Activated CD4-positive, alpha-beta T cell treated with anti-CD3 and anti-CD28 coated beads, Interleukin-2, Interleukin-6, amounts not matched to agents 100 ng/mL and 50 ng/mL, durations not matched to agents 16 hours and 8 hours (primary cell): ENCODE data around the gene WBP1L.
A peak's percentile ranks its signal among the peaks of the same experiment; 100 is the strongest.
"Not testable (repeated sequence)": the region's sequence is repeated elsewhere in the genome, so short reads cannot be mapped to it uniquely, and the experiment has no call there.

Experiments
- DNase-seq: peaks from one replicate; pipeline ENCODE4 v3.0.0-alpha.2; 2020

Gene WBP1L

DNA sequence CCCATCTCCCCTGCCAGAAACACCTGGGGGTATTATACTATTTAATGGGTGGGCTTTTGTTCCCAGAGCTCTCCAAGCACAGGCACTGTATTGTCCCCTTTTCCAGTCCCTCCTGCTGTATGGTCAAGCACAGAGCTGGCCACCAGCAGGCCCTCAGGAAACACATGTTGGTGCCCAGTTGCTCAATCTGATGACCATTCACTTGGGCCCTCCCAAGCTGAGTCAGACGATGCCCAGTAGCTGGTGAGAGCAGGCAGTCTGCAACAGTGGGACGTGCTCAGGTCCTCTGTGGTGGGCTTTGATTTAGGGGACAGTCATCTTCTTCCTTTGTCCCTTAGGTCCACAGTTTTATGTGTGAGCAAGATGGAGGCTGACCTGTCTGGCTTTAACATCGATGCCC lies 17.5 kb upstream of the WBP1L start:
- no peak for DNase-seq

DNA sequence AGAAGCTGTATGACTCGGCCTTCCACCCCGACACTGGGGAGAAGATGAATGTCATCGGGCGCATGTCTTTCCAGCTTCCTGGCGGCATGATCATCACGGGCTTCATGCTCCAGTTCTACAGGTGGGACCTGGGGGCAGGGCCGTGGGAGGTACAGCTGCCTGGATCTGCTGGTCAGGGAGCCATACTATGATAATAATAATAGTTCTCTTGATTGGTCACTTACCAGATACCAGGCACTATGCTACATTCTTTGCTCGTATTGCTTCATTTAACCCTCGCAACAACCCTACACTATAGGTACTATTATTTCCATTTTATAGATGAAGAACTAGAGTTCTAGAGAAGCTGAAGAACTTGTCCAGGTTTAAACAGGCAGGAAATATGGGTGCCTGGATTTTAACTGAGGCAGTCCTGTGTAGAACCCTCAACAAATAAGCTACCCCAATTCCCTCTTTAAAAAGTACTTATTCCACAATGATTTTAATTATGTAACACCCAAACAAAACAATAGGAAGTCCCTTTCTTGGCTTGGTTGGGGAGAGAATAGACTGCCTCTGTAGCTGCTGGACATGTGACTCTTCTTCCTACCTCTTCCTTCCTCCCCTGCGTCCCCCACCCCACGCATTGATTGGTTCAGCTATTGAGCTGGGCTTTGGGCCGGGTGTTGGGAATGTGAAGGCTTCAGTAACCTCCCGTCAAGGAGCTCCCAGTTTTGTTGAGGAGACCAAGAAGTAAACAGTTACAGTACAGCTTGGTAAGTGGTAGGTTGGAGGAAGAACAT lies 16.5 kb upstream of the WBP1L start:
- DNase-seq, result no peak

DNA sequence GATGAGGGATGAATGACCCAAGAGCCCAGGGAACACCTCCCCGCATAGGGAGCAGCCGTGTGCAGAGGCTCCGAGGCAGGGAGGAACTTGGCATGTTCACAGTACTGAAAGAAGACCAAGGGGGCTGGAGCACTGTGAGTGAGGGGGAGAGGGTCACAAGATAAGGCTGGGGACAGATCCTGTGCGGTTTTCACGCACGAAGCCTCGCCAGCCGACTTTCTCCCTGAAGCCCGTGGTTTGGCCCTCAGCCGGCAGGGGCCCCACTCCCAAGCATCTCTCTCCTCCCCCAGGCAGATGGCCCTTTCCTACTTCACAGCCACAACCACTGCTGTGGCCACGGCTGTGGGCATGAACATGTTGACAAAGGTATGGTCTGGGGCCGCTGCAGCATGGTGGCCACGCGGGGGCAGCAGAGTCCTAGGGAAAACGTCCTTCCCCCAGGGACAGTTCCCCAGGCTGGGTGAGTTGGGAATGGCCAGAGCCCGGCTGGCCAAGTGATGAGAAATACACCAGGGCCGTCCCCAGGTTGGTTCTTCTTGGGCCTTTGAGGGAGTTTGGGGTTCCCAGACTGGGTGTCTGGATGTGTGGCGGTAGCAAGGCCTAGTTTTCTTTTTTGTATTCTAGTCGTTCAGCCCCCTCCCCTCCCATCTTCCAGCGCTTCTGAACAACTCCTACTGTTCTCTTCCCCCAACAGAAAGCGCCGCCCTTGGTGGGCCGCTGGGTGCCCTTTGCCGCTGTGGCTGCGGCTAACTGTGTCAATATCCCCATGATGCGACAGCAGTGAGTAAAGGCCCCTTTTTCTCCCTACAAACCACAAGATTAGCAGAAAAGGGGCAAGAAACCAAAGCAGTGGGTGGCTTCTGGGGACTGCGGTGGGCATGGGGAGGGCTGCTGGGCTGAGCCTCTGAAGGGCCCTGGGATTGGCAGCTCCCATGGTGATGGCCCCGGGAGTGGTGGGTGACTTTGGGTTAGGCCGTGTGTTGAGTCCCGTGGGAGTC lies 14.4 kb upstream of the WBP1L start:
- peak; percentile 61 for DNase-seq

GRCh38 chr10:102731222-102731800 lies 12.4 kb upstream of the WBP1L start:
- DNase-seq, result no peak

DNA sequence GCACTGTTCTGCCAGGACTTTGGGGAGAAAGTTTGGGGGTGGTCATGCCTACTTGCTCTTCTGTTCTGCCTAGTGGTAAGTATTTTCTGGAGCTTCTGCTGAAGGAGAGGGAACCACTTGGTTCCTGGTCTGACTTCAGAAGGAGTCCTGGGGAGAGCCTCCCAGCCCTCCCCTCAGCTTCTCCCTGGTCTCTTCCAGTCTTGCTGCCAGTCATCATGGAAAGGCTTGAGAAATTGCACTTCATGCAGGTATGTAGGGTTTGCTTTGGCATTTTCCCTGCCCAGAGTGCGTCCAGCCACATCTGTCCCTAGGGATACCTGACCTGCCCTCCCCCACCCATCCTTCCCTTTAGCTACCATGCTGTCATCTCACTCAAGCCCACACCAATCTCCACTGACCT lies 11.1 kb upstream of the WBP1L start:
- no peak for DNase-seq

- DNase-seq, result no peak
These were observed 8.6 kb upstream of the WBP1L start for GRCh38 chr10:102735065-102735562.

GRCh38 chr10:102738692-102739121 lies 5.0 kb upstream of the WBP1L start:
- no peak for DNase-seq

GRCh38 chr10:102740229-102740628 lies 3.5 kb upstream of the WBP1L start:
- DNase-seq, result no peak

- no peak for DNase-seq
These were observed 2.0 kb upstream of the WBP1L start for GRCh38 chr10:102741726-102742237.

GRCh38 chr10:102742313-102742712 lies 1.4 kb upstream of the WBP1L start:
- not testable (repeated sequence) for DNase-seq

- DNase-seq, result no peak
These were observed 615 bp upstream of the WBP1L start for GRCh38 chr10:102743078-102743587.

GRCh38 chr10:102744374-102745051 lies 765 bp downstream of the WBP1L start:
- peak; percentile 17 for DNase-seq

GRCh38 chr10:102745157-102745556 lies 1.4 kb downstream of the WBP1L start:
- no peak for DNase-seq

DNA sequence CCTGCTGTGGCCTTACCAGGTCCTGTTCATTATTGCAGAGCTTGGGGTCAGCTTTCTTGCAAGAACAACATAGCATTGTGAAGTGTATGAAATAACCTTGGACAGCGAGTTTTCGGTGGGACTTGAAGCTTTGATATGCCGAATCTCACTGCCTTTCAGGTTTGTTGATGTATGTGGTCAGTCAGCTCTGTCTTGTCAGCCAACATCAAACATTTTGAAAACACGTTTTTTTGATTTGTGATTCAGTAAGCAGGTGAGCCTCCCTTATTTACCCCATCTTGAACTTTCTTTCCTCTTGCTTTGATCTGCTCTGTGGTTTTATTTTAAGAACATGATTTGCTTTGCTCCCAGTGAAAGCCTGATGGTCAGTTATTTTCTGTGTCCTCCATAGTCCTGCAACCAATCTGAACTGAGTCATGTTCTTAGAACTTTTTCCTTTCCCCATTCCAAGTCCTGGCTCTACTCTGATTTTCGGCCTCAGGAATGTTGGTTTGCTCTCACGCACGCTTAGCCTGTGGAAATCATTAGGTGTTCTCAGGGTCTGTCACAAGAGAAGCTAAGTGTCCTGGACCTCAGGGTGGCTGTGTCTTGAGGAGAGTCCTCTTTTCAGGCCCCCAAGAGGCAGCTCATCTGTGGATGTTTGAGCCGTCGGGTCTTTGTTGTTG lies 8.7 kb downstream of the WBP1L start:
- no peak for DNase-seq

DNA sequence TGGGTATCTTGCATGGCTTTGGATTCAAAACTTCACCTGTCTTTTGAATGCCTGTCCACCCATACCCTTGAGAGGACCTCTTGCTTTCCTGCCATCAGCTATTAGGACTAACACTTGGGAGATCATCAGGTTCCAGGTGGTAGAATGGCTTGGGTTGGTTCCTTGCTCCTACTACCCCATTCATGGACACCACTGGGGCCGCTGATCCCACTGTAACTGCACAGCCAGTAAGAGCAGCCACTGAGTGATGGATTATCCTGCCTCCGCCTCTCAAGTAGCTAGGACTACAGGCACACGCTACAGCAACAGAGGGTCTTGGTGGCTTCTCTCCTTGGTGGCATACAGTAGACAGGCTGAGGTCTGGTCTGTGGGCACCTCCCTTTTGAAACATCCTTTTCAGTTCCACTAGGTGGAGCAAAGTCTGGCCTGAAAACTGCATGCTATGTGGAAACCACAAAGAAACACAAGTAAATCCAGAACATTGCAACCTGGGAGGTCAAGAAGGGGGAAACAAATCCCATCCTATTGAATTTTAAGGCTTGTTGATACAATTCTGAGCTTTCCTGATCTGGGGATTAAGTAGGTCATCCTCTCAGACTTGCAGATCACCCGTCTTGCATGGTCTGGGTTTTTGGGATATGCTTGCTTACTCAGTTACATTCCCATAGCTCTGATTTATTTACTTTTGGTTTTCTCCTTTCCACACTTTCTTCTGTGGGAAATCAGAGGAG lies 9.4 kb downstream of the WBP1L start:
- peak; percentile 46 for DNase-seq

DNA sequence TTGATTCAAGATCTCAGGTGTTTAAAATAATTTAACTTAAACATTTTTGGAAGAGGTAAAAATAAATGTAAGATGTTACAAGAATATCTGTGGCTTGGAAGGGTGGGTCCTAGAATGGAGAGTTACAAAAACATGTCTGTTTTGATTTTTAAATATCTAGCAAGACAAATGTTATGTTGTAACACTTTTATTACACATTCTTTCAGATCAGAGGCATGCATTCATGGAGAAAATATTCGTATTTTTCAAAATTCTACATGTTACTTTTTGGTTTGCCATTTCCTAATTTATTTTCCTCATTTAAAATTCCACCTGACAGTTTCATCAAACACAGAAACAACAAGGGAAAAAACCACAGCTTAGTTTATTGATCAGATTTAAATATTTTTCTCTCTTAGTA lies 10.0 kb downstream of the WBP1L start:
- DNase-seq, result no peak

DNA sequence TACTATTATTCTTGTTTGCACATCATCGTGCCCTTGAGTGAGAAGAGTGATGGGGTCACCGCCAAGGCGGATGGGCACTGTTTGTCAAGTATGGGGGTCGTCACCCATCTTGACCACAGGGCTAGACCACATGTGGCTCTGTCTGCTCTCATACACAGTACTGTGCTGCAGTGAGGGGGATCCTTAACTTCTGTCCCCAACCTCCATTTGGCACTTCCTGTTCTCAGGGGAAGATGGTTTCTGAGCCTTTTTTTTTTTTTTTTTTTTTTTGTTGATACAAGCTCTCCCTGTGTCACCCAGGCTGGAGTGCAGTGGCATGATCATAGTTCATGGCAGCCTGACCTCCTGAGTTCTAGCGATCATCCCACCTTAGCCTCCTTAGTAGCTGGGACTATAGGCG lies 13.6 kb downstream of the WBP1L start:
- no peak for DNase-seq

- no peak for DNase-seq
These were observed 14.6 kb downstream of the WBP1L start for GRCh38 chr10:102758240-102758932.

- DNase-seq, result not testable (repeated sequence)
These were observed 15.2 kb downstream of the WBP1L start for GRCh38 chr10:102758933-102759262.

- DNase-seq, result no peak
These were observed 15.9 kb downstream of the WBP1L start for GRCh38 chr10:102759497-102760210.
